WTC11 (cell line): ENCODE data around the gene NPHS1. TPM values are rescaled to one million over a fixed set of nuclear protein-coding genes. Genes with fewer than 3 reads are reported as not detected.
A peak's percentile ranks its signal among the peaks of the same experiment; 100 is the strongest.

Experiments
- AFF4 ChIP-seq: sonication (generic); formaldehyde crosslinking; IDR thresholded peaks from 2 replicates; pipeline ENCODE4 v1.8.1; 2023; ENCODE audit warnings: mild to moderate bottlenecking, missing genetic modification reagents, borderline replicate concordance
- ATF1 ChIP-seq: sonication (generic); formaldehyde crosslinking; IDR thresholded peaks from 2 replicates; pipeline ENCODE4 v1.8.1; 2023; ENCODE audit warnings: mild to moderate bottlenecking, moderate library complexity, missing genetic modification reagents
- ATF6 ChIP-seq: sonication (generic); formaldehyde crosslinking; IDR thresholded peaks from 2 replicates; pipeline ENCODE4 v1.8.1; 2023; ENCODE audit warnings: mild to moderate bottlenecking, missing genetic modification reagents
- CREB1 ChIP-seq: sonication (generic); formaldehyde crosslinking; IDR thresholded peaks from 2 replicates; pipeline ENCODE4 v1.8.0; 2023; ENCODE audit warnings: mild to moderate bottlenecking, missing genetic modification reagents
- EMX1 ChIP-seq: fragments of 250-450 bp; sonication (Bioruptor Pico); IDR thresholded peaks from 2 replicates; pipeline ENCODE4 v1.8.0; 2021; ENCODE audit warnings: mild to moderate bottlenecking
- ETV6 ChIP-seq: sonication (generic); formaldehyde crosslinking; IDR thresholded peaks from 2 replicates; pipeline ENCODE4 v1.8.1; 2022; ENCODE audit warnings: mild to moderate bottlenecking, missing genetic modification reagents
- IRF2 ChIP-seq: sonication (generic); formaldehyde crosslinking; IDR thresholded peaks from 2 replicates; pipeline ENCODE4 v1.8.0; 2022; ENCODE audit warnings: low read depth, missing genetic modification reagents, borderline replicate concordance
- MXD4 ChIP-seq: fragments of 250-450 bp; sonication (Bioruptor Pico); IDR thresholded peaks from 2 replicates; pipeline ENCODE4 v1.8.0; 2021; ENCODE audit warnings: mild to moderate bottlenecking, moderate library complexity, borderline replicate concordance
- NFATC4 ChIP-seq: fragments of 250-450 bp; sonication (Bioruptor Pico); IDR thresholded peaks from 2 replicates; pipeline ENCODE4 v1.9.0; 2021; ENCODE audit warnings: mild to moderate bottlenecking
- NFE2L1 ChIP-seq: sonication (generic); formaldehyde crosslinking; IDR thresholded peaks from 2 replicates; pipeline ENCODE4 v1.8.1; 2023; ENCODE audit warnings: missing genetic modification reagents
- NFYB ChIP-seq: sonication (generic); formaldehyde crosslinking; conservative IDR thresholded peaks from 2 replicates; pipeline ENCODE4 v1.8.0; 2022; ENCODE audit warnings: low read depth, missing genetic modification reagents
- PRRX2 ChIP-seq: fragments of 250-450 bp; sonication (Bioruptor Pico); IDR thresholded peaks from 2 replicates; pipeline ENCODE4 v1.8.0; 2021; ENCODE audit warnings: mild to moderate bottlenecking
- RORB ChIP-seq: fragments of 250-450 bp; sonication (Bioruptor Pico); IDR thresholded peaks from 2 replicates; pipeline ENCODE4 v1.9.0; 2021; ENCODE audit warnings: mild to moderate bottlenecking
- TCF7 ChIP-seq: sonication (generic); formaldehyde crosslinking; IDR thresholded peaks from 2 replicates; pipeline ENCODE4 v1.8.0; 2022; ENCODE audit warnings: mild to moderate bottlenecking, low read depth, missing genetic modification reagents, moderate library complexity
- TEAD4 ChIP-seq: sonication (generic); formaldehyde crosslinking; IDR thresholded peaks from 2 replicates; pipeline ENCODE4 v1.8.0; 2022; ENCODE audit warnings: mild to moderate bottlenecking, missing genetic modification reagents
- TP53 ChIP-seq: sonication (generic); formaldehyde crosslinking; IDR thresholded peaks from 2 replicates; pipeline ENCODE4 v1.8.1; 2023; ENCODE audit warnings: mild to moderate bottlenecking, missing genetic modification reagents
- USF2 ChIP-seq: sonication (generic); formaldehyde crosslinking; IDR thresholded peaks from 2 replicates; pipeline ENCODE4 v1.8.1; 2023; ENCODE audit warnings: mild to moderate bottlenecking, missing genetic modification reagents, moderate library complexity
- ZNF138 ChIP-seq: sonication (generic); formaldehyde crosslinking; conservative IDR thresholded peaks from 2 replicates; pipeline ENCODE4 v1.8.1; 2022; ENCODE audit warnings: mild to moderate bottlenecking, moderate library complexity, missing genetic modification reagents
- ZNF317 ChIP-seq: sonication (generic); formaldehyde crosslinking; IDR thresholded peaks from 2 replicates; pipeline ENCODE4 v1.8.1; 2023; ENCODE audit warnings: low read depth, mild to moderate bottlenecking, moderate library complexity, missing genetic modification reagents, borderline replicate concordance
- ZNF416 ChIP-seq: fragments of 250-450 bp; sonication (Bioruptor Pico); IDR thresholded peaks from 2 replicates; pipeline ENCODE4 v1.9.0; 2021; ENCODE audit warnings: mild to moderate bottlenecking, inconsistent platforms
- total RNA-seq: library from RNA; stranded (reverse); gene quantifications from 3 replicates; pipeline ENCODE4 v1.2.3, GENCODE V29; 2021
- TF ChIP-seq, protein P1 (sequence below): sonication (generic); formaldehyde crosslinking; IDR thresholded peaks from 2 replicates; pipeline ENCODE4 v1.8.1; 2023; ENCODE audit warnings: mild to moderate bottlenecking, missing genetic modification reagents, moderate library complexity
- TF ChIP-seq, protein P2 (sequence below): sonication (generic); formaldehyde crosslinking; IDR thresholded peaks from 2 replicates; pipeline ENCODE4 v1.8.0; 2022; ENCODE audit warnings: mild to moderate bottlenecking, missing genetic modification reagents
- TF ChIP-seq, protein P3 (sequence below): sonication (generic); formaldehyde crosslinking; IDR thresholded peaks from 2 replicates; pipeline ENCODE4 v1.8.0; 2022; ENCODE audit warnings: missing genetic modification reagents
- TF ChIP-seq, protein P4 (sequence below): sonication (generic); formaldehyde crosslinking; IDR thresholded peaks from 2 replicates; pipeline ENCODE4 v1.8.0; 2022; ENCODE audit warnings: mild to moderate bottlenecking, missing genetic modification reagents

NPHS1 gene
- total RNA-seq, 1 experiment from 2014 or later: 0.61 TPM

- TF ChIP-seq, protein P1, sequence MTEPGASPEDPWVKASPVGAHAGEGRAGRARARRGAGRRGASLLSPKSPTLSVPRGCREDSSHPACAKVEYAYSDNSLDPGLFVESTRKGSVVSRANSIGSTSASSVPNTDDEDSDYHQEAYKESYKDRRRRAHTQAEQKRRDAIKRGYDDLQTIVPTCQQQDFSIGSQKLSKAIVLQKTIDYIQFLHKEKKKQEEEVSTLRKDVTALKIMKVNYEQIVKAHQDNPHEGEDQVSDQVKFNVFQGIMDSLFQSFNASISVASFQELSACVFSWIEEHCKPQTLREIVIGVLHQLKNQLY (CRISPR knock-in tag): no peak; the same call in 1 of the 2 replicates
- TF ChIP-seq ZNF416 (CRISPR knock-in tag): no peak
- 0 out of 2 replicates have a peak, but pooled peaks have one; percentile 43 for TF ChIP-seq ZNF317 (CRISPR knock-in tag)
- no peak for TF ChIP-seq RORB (CRISPR knock-in tag)
- no peak for TF ChIP-seq NFATC4 (CRISPR knock-in tag)
- TF ChIP-seq NFYB: peak; percentile 51
- peak; percentile 95 for TF ChIP-seq TEAD4 (CRISPR knock-in tag)
- TF ChIP-seq ZNF138: 0 out of 2 replicates have a peak, but pooled peaks have one; percentile 77
- no peak for TF ChIP-seq ATF6 (CRISPR knock-in tag)
- TF ChIP-seq, protein P2, sequence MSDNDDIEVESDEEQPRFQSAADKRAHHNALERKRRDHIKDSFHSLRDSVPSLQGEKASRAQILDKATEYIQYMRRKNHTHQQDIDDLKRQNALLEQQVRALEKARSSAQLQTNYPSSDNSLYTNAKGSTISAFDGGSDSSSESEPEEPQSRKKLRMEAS (CRISPR knock-in tag): peak; percentile 85
- TF ChIP-seq ATF1: no peak
- TF ChIP-seq, protein P3, sequence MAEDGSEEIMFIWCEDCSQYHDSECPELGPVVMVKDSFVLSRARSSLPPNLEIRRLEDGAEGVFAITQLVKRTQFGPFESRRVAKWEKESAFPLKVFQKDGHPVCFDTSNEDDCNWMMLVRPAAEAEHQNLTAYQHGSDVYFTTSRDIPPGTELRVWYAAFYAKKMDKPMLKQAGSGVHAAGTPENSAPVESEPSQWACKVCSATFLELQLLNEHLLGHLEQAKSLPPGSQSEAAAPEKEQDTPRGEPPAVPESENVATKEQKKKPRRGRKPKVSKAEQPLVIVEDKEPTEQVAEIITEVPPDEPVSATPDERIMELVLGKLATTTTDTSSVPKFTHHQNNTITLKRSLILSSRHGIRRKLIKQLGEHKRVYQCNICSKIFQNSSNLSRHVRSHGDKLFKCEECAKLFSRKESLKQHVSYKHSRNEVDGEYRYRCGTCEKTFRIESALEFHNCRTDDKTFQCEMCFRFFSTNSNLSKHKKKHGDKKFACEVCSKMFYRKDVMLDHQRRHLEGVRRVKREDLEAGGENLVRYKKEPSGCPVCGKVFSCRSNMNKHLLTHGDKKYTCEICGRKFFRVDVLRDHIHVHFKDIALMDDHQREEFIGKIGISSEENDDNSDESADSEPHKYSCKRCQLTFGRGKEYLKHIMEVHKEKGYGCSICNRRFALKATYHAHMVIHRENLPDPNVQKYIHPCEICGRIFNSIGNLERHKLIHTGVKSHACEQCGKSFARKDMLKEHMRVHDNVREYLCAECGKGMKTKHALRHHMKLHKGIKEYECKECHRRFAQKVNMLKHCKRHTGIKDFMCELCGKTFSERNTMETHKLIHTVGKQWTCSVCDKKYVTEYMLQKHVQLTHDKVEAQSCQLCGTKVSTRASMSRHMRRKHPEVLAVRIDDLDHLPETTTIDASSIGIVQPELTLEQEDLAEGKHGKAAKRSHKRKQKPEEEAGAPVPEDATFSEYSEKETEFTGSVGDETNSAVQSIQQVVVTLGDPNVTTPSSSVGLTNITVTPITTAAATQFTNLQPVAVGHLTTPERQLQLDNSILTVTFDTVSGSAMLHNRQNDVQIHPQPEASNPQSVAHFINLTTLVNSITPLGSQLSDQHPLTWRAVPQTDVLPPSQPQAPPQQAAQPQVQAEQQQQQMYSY (CRISPR knock-in tag): no peak
- TF ChIP-seq MXD4 (CRISPR knock-in tag): no peak
- TF ChIP-seq TCF7: peak; percentile 47; the same call in 1 of the 2 replicates
- TF ChIP-seq AFF4 (CRISPR knock-in tag): no peak
- TF ChIP-seq ETV6: peak; percentile 83
- TF ChIP-seq EMX1 (CRISPR knock-in tag): no peak
- TF ChIP-seq CREB1 (CRISPR knock-in tag): peak; percentile 67; the same call in 1 of the 2 replicates
- no peak for TF ChIP-seq IRF2 (CRISPR knock-in tag)
- TF ChIP-seq PRRX2 (CRISPR knock-in tag): no peak
- TF ChIP-seq NFE2L1 (CRISPR knock-in tag): peak; percentile 93
- TF ChIP-seq USF2 (CRISPR knock-in tag): no peak
- TF ChIP-seq, protein P4, sequence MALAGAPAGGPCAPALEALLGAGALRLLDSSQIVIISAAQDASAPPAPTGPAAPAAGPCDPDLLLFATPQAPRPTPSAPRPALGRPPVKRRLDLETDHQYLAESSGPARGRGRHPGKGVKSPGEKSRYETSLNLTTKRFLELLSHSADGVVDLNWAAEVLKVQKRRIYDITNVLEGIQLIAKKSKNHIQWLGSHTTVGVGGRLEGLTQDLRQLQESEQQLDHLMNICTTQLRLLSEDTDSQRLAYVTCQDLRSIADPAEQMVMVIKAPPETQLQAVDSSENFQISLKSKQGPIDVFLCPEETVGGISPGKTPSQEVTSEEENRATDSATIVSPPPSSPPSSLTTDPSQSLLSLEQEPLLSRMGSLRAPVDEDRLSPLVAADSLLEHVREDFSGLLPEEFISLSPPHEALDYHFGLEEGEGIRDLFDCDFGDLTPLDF: peak; percentile 91
- peak; percentile 86; the same call in 1 of the 2 replicates for TF ChIP-seq TP53 (CRISPR knock-in tag)
These were observed 23.5 kb downstream of the NPHS1 start (continued) for GRCh38 chr19:35828692-35829301.
